HUES48 (cell line): Measurements from ENCODE around the gene RMC1.
"Not testable (repeated sequence)": the region's sequence is repeated elsewhere in the genome, so short reads cannot be mapped to it uniquely, and the experiment has no call there.

Experiments used
- H3K27ac ChIP-seq: one replicate; pipeline ENCODE4 v1.7.0; 2013; ENCODE audit warnings: low read depth, low read length, inconsistent platforms
- H3K27me3 ChIP-seq: 2 replicates; pipeline ENCODE4 v1.6.1; 2013; ENCODE audit warnings: mild to moderate bottlenecking, low read length; ENCODE audit not compliant: control insufficient read depth, insufficient read depth
- H3K36me3 ChIP-seq: 2 replicates; pipeline ENCODE4 v1.6.1; 2013; ENCODE audit warnings: low read length; ENCODE audit not compliant: control insufficient read depth, insufficient read depth
- H3K4me1 ChIP-seq: 2 replicates; pipeline ENCODE4 v1.6.1; 2013; ENCODE audit warnings: mild to moderate bottlenecking, low read length; ENCODE audit not compliant: control insufficient read depth, insufficient read depth
- H3K4me3 ChIP-seq: 2 replicates; pipeline ENCODE4 v1.5.1; 2013; ENCODE audit warnings: mild to moderate bottlenecking, low read depth, low read length
- H3K9ac ChIP-seq: 2 replicates; pipeline ENCODE4 v1.6.1; 2013; ENCODE audit warnings: mild to moderate bottlenecking, low read depth, low read length, moderate library complexity
- H3K9me3 ChIP-seq: 2 replicates; pipeline ENCODE4 v1.6.1; 2013; ENCODE audit warnings: low read length; ENCODE audit not compliant: control insufficient read depth, insufficient read depth

The RMC1 gene

GRCh38 chr18:23545247-23545789, 42.0 kb downstream of the RMC1 start:
- Histone ChIP-seq H3K9me3 (no peaks in the 10 kb centered on the region), H3K36me3 (peaks cover 82% of the 10 kb centered on the region), H3K4me3 (no peak overlapping the region), H3K27me3 (no peaks in the 10 kb centered on the region), H3K9ac (no peak overlapping the region), H3K4me1 (no peaks in the 10 kb centered on the region), H3K27ac (no peak overlapping the region)

GRCh38 chr18:23547306-23547705, 44.0 kb downstream of the RMC1 start:
- no peak overlapping the region for H3K4me3 ChIP-seq
- H3K4me1 ChIP-seq = no peaks in the 10 kb centered on the region
- H3K27me3 ChIP-seq = no peaks in the 10 kb centered on the region
- H3K9me3 ChIP-seq = no peaks in the 10 kb centered on the region
- no peak overlapping the region for H3K27ac ChIP-seq
- no peak overlapping the region for H3K9ac ChIP-seq
- H3K36me3 ChIP-seq = peaks cover 81% of the 10 kb centered on the region

GRCh38 chr18:23547846-23548245, 44.5 kb downstream of the RMC1 start:
- H3K9ac ChIP-seq = no peak overlapping the region
- no peak overlapping the region for H3K4me3 ChIP-seq
- H3K36me3 ChIP-seq = peaks cover 81% of the 10 kb centered on the region
- no peaks in the 10 kb centered on the region for H3K4me1 ChIP-seq
- H3K9me3 ChIP-seq = no peaks in the 10 kb centered on the region
- no peaks in the 10 kb centered on the region for H3K27me3 ChIP-seq
- no peak overlapping the region for H3K27ac ChIP-seq

- no peaks in the 10 kb centered on the region for H3K27me3 ChIP-seq
- no peak overlapping the region for H3K27ac ChIP-seq
- H3K36me3 ChIP-seq = peaks cover 82% of the 10 kb centered on the region
- H3K9me3 ChIP-seq = no peaks in the 10 kb centered on the region
- no peak overlapping the region for H3K9ac ChIP-seq
- H3K4me1 ChIP-seq = no peaks in the 10 kb centered on the region
- H3K4me3 ChIP-seq = no peak overlapping the region
These were observed 45.0 kb downstream of the RMC1 start for GRCh38 chr18:23548275-23548674.

- Histone ChIP-seq H3K9me3 (no peaks in the 10 kb centered on the region), H3K27ac (no peak overlapping the region), H3K27me3 (no peaks in the 10 kb centered on the region), H3K36me3 (peaks cover 82% of the 10 kb centered on the region), H3K4me3 (no peak overlapping the region), H3K4me1 (no peaks in the 10 kb centered on the region), H3K9ac (no peak overlapping the region)
These were observed 45.4 kb downstream of the RMC1 start for GRCh38 chr18:23548719-23549118.

- H3K4me1 ChIP-seq = no peaks in the 10 kb centered on the region
- no peak overlapping the region for H3K9ac ChIP-seq
- H3K4me3 ChIP-seq = no peak overlapping the region
- no peaks in the 10 kb centered on the region for H3K27me3 ChIP-seq
- peaks cover 83% of the 10 kb centered on the region for H3K36me3 ChIP-seq
- H3K27ac ChIP-seq = no peak overlapping the region
- H3K9me3 ChIP-seq = no peaks in the 10 kb centered on the region
These were observed 47.6 kb downstream of the RMC1 start for GRCh38 chr18:23550898-23551297.

GRCh38 chr18:23551978-23552377, 48.7 kb downstream of the RMC1 start:
- no peaks in the 10 kb centered on the region for H3K27me3 ChIP-seq
- H3K9me3 ChIP-seq = no peaks in the 10 kb centered on the region
- H3K9ac ChIP-seq = no peak overlapping the region
- no peaks in the 10 kb centered on the region for H3K4me1 ChIP-seq
- H3K27ac ChIP-seq = no peak overlapping the region
- H3K4me3 ChIP-seq = no peak overlapping the region
- H3K36me3 ChIP-seq = peaks cover 86% of the 10 kb centered on the region

GRCh38 chr18:23552505-23552904, 49.2 kb downstream of the RMC1 start:
- peaks cover 85% of the 10 kb centered on the region for H3K36me3 ChIP-seq

GRCh38 chr18:23553887-23554286, 50.6 kb downstream of the RMC1 start:
- Histone ChIP-seq H3K36me3 (peaks cover 88% of the 10 kb centered on the region), H3K9me3 (no peaks in the 10 kb centered on the region), H3K4me3 (no peak overlapping the region), H3K9ac (no peak overlapping the region), H3K27me3 (no peaks in the 10 kb centered on the region), H3K27ac (no peak overlapping the region), H3K4me1 (no peaks in the 10 kb centered on the region)

More at GRCh38 chr18:23552505-23552904, 49.2 kb downstream of the RMC1 start:
- H3K4me1 ChIP-seq = no peaks in the 10 kb centered on the region
- H3K4me3 ChIP-seq = no peak overlapping the region
- no peaks in the 10 kb centered on the region for H3K9me3 ChIP-seq
- H3K9ac ChIP-seq = no peak overlapping the region
- no peak overlapping the region for H3K27ac ChIP-seq
- H3K27me3 ChIP-seq = no peaks in the 10 kb centered on the region

GRCh38 chr18:23556145-23556780, 53.0 kb downstream of the RMC1 start:
- Histone ChIP-seq H3K27me3 (no peaks in the 10 kb centered on the region), H3K4me3 (no peak overlapping the region), H3K36me3 (peaks cover 89% of the 10 kb centered on the region), H3K4me1 (no peaks in the 10 kb centered on the region), H3K9me3 (no peaks in the 10 kb centered on the region), H3K27ac (no peak overlapping the region), H3K9ac (no peak overlapping the region)

GRCh38 chr18:23557511-23557910, 54.2 kb downstream of the RMC1 start:
- H3K27me3 ChIP-seq, H3K4me3 ChIP-seq: not testable (repeated sequence)
- H3K36me3 ChIP-seq = peaks cover 84% of the 10 kb centered on the region

More at GRCh38 chr18:23557511-23557910, 54.2 kb downstream of the RMC1 start:
- not testable (repeated sequence) for H3K9ac ChIP-seq, H3K4me1 ChIP-seq, H3K9me3 ChIP-seq, H3K27ac ChIP-seq
